ENCODE data around the gene A1BG.

GRCh38 chr19:58326914-58327726, 26.2 kb downstream of the A1BG start, which contains the start of gene ZSCAN22:
- TF ChIP-seq CTCF (IDR thresholded peaks at IDR 0.05; ENCODE audit: poor library complexity) (no peak), EZH2phosphoT487 (IDR thresholded peaks at IDR 0.05; ENCODE audit: low read depth, severe bottlenecking, unreplicated experiment) (no peak), EZH2 (IDR thresholded peaks at IDR 0.05; ENCODE audit: borderline replicate concordance) (no peak)
